Measurements from ENCODE around the gene CHI3L1.
A peak's percentile ranks its signal among the peaks of the same experiment; 100 is the strongest.
"Not testable (repeated sequence)": the region's sequence is repeated elsewhere in the genome, so short reads cannot be mapped to it uniquely, and the experiment has no call there.

The CHI3L1 gene

DNA sequence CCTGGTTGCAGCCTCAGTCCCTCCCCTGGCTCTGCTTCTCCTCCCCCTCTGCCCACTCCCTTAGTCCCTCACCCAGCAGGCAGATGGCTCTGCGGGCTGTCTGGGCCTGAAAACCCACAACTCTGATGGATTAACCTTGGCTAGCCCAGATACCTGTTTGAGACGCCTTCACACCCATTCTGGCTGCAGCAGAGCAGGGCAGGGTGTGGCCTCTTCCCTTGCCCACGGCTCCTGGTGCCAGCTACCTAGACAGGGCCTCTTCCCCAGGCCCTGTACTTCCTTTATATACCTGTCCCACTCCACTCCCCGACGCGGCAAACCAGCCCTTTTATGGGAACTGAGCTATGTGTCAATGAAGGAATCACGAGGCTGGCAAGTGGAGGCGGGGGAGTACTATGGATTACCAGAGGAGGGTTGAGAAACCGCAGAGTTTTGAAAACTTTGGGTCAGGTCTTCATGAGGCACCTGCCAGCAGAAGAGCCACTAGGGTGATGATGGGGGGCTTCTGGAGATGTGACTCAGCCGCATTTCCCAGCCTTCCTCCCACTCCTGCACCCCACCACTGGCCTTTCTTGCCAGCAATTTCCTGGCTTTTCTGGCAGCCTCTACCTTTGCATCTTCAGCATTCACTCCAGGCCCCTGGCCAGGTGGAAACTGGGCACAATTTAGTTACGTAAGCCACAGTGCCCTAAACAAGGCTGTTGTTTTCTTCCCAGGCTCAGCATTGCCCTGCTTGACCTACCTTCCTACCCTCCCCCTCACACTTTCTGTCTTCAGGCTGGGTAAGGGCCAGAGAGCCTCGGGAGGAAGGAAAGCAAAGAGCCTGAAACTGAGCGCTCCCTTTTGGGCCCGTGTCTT is at the start of gene CHI3L1:
TSS of gene CHI3L1 (minus strand) at position 259 of the 858 bp plus-strand sequence. CDS start at position 178, 81 bp downstream.
- DNase-seq (ENCODE audit: low spot score): no peak

DNA sequence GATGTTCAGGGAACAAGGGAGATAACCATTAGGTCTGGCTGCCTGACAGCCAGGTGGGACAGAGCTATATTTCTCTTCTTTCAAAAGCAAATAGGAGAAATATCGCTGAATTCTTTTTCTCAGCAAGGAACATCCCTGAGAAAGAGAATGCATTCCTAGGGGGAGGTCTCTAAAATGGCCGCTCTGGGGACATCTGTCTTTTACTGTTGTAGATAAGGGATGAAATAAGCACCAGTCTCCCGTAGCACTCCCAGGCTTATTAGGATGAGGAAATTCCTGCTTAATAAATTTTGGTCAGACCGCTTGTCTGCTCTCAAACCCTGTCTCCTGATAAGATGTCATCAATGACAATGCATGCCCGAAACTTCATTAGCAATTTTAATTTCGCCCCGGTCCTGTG is 48.4 kb upstream of the CHI3L1 start:
- not testable (repeated sequence) for DNase-seq (ENCODE audit: low spot score)

DNA sequence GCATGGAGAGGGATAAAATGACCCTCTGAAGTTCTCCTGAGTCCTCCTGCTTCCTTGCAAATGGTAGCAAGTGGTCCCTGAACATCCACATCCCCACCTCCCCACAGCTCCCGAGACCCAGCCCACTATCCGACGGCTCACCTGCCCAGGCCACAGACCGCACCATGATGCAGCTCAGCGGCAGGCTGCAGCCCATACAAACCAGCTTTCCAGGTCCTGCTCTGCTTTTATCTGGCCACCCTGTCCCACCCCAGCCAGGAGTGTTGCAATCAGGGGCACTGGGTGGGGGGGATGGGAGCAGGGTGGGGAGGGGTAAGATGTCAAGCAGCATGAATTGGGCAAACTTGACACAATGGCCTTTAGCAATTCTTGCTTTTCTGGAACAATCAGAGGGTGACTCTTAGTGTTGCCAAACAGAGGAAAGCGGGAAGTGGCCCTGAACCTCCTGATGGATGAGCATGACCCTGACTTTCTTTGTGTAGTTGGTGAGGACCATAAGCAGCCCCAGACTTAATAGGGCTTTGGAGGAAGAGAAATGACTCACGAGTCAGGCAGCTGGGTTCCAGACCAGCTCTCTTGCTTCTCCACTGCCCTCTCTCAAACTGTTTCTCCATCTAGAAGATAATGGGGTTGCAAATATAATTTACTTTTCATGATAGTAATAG is 43.1 kb upstream of the CHI3L1 start, which contains the start of gene CHIT1:
TSS of gene CHIT1 (minus strand) at position 203 of the 665 bp plus-strand sequence. CDS start at position 166, 37 bp downstream.
- DNase-seq (ENCODE audit: low spot score): no peak

DNA sequence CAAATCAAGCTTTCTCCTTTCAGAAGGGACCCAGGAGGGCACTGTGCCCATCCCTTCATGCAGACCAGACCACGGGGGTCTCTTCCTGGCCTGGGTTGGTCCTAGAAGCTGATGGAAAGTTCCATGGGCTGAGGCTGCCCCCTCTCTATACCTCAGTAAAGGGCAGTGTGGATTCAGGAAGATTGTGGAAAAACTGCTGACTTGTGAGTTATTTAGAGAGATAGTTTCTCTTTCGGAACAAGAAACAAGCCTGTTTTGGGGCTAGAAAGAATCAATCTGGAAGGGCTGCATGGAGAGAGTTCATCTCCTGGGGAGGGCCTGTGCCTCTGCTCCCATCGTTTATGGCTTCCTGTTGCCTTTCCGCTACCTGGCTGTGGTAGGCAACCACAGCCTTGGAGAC is 42.2 kb upstream of the CHI3L1 start:
- DNase-seq (ENCODE audit: low spot score): no peak

DNA sequence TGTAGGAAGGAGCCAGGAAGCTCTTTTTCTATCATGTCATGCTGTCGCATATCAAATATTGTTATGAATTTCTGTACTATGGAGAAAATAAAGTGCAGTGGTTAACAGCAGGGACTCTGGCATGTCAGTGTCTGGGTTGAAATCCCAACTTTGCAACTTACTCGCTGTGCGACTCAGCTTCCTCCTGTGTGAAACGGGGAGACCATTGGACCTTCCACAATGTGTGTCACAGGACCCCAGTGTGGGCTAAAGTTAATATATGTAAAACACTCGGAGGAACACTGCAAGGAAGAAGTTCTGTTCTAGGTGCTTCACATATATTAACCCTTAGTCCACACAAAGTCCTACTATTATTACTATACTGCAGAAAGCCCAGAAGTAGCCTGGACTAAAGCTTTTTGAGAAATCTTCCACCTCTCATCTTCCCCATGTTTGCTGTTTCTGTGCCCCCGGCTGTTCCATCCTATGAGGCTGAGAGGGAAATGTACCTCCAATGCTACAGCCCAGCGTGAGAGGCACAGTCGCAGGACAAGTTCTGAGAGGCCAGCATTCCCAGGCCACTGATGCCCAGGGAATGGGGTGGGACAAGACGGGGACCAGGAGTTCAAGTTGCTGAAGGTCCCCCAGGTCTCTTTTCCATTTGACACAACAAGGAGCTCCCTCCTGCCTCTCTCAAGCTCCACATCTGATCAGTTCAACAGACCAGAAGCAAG is 41.0 kb upstream of the CHI3L1 start:
- DNase-seq (ENCODE audit: low spot score): no peak

DNA sequence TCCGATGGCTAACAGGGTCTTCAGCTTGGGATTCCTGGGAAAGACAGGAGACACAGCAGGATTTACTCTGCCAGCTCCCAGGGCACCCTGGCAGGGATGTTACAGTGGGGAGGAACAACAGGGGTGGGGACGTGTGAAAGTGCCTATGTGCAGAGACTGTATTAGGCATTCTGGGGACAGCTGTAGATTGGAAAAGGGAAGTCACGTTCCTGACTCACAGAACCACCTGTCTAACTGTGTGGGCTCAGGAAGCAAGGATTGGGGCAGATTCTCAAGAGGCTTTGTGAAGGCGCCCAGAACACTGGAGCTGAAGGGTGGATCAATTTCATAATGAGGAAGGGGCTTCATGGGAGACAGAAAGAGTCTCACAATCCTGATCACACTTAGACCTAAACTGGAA is 38.6 kb upstream of the CHI3L1 start:
- DNase-seq (ENCODE audit: low spot score): no peak

DNA sequence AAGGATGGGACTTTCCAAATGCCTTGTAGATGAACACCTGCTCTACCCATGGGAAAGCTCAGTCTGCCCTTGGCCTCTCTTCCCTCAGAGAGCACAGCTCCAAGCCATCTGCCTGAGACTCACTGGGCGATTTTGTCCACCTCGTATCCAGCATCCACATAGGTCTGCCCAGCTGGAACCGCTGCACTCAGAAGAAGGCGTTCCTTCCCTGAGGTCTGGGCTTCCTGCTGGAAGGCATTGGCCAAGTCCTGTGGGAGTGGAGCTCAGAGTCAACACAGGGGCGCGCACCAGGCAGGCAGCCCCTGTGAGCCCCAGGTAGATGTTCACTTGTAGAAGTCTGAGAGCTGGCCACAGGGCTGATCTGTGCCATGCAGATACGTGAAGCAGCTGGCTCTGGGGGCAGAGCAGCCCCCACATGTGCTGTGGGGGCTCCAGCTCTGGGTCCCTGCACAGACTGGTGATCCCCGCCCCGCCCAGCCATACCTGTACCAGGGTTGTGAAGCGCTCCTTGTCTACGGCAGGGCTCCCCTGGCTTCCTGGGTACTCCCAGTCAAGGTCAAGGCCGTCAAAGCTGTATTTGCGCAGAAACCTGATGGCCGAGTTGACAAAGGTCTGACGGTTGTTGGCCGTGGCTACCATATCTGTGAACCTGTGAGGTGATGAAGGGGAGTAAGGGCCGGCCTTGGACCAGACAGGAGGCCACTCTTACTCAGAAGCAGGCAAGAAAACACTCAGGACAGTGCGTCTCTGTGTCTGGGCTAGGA is 36.7 kb upstream of the CHI3L1 start:
- DNase-seq (ENCODE audit: low spot score): no peak

DNA sequence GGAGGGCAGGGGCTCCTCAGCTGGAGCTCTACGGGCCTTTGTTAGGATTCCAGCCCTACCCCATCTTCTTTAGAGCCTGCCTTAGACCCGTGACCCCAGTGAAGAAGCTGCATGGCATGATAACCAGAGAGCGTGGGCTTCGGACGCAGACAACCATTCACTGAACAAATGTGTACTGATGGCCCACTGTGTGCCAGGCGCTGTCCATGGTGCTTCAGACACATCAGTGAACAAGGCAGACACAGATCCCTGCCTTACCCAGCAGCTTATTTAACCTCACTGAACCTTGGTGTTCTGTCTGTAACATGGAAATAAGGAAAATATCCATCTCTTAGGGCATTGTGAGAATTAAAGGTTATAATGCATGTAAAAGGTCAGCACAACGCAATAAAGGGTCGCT is 33.4 kb upstream of the CHI3L1 start:
- DNase-seq (ENCODE audit: low spot score): no peak

DNA sequence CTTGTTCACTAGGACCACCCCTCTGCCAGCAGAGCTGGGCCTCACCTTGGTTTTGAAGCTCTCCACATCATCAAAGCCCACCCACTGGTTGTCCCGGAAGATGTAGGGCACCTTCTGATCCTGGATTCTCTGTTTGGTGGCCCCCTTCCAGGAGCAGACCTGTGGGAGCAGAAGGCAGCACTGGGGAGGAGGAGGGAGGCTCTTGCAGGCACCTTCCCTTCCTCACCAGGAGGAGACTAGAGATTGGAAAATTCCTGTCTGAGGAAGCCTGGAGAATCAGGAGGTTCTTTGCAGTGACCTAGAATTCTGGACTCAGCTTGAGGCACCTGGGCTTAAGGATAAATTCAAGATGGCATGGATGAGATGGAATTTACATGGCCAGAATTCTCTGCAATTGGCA is 32.7 kb upstream of the CHI3L1 start:
- no peak for DNase-seq (ENCODE audit: low spot score)

DNA sequence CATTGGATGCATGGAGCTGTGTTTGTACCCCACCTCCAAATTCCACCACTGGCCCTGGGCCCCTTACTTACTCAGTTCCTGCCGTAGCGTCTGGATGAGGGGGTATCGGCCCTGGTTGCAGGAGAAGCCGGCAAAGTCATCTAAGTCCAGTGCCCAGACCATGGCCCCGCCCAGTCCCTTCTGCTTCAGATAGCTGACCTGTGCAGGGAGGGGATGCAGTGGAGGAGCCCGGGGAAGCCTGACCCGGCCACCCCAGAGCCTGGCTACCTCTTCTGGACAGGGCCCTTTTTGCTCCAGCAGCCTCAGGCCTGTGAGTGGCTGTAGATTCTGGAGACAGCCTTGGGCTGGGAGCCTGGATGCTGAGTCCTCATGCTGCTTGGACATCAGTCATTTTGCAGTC is 31.2 kb upstream of the CHI3L1 start:
- DNase-seq (ENCODE audit: low spot score): no peak

DNA sequence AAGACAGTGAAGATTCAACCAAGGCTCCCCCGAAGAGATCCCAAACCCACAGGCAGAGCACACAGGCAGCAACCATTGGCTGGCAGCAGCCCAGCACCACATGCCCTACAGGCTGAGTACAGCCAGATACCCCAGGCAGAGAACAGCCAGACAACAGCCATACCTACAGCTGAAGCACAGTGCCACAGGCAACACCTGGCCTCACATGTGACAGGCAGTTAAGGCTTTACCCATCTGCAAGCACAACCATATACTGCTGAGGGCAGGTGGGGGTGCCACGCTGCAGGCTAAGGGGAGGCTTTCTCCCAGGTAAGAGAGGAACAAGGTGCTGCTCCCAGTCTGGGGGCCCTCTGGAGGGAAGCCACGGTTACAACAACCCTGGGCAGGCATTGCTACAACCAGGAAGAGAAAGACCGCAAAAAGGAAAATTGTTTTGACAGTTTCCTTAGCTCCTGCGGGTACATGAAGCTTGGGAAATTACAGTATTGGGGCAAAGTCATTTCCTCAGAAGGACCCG is 30.7 kb upstream of the CHI3L1 start:
- DNase-seq (ENCODE audit: low spot score): no peak

DNA sequence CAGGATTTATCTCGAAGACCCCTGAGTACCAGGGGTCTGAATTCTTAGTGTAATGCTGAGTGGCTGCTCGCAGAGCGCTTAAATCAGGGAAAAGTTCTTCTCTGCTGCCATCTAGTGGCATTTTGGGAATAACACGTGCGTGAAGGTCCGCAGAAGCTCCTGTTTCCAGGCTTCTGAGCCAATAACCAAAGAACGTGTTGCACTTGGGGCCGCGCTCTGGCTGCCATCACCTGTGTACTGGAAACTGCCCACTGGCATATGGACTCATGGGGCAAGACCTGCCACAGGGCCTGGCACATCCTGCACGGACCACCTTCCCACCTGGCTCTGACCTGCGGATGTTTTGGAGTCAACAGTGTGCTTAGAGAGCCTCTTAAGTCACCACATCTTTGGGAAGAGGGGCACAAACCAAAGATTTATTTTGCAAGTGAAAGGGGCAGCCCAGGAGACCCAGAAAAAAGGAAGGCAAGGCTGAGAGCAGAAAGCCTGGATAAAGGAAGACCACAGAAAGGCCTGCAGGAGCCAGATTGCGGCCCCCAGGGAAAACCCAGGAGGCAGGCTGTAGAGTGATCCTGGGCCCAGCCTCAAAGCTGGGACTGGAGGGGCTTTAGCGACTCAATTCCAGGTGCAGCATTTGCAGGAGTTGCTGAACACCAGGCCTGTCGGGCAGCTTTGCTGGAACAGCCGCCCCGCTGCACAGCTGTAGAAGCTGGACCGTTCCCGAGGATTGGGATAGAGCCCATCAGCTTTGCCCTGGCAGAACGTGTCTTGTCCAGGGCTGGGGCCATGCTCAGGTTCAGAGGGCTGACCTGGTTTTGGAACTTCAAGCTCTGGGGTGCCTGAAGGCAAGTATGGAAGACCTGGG is 30.0 kb upstream of the CHI3L1 start:
- peak; percentile 61 for DNase-seq (ENCODE audit: low spot score)

DNA sequence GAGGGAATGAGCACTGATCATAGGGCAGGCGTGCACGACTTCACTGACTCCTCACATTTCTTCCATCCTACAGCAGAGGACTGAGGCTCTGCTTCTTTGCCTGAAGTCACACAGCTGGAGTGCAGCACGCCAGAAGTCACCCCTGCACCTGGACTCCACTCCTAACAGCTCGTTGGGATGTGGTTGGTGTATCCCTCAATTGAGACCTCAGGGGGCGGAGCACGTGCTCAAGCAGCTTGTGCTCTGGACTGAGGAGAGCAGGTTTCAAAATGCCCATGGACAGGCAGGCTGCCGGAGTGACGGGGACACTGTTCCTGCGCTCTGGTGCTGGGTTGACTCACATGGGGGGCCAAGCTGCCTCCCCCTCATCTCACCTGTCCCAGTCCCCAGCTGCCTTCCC is 29.1 kb upstream of the CHI3L1 start:
- no peak for DNase-seq (ENCODE audit: low spot score)

DNA sequence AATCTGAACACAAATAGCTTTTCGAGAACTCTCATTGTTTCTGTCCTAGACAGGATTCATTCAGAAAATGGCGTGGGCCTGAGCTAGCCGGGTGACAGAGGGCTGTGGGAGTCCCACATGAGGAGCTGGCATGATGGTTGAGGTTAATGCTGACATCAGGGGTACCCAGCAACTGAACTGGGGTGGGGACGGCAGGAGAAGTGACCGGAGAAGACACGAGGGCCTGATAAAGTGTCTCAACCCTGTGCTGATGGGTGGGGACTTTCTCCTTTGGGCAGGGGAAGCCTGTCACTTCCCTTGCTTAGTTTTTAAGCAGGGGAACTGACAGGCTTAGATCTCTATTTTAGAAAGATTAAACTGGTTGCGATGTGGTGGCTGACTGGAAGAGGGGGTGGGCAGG is 28.4 kb upstream of the CHI3L1 start:
- DNase-seq (ENCODE audit: low spot score): no peak

DNA sequence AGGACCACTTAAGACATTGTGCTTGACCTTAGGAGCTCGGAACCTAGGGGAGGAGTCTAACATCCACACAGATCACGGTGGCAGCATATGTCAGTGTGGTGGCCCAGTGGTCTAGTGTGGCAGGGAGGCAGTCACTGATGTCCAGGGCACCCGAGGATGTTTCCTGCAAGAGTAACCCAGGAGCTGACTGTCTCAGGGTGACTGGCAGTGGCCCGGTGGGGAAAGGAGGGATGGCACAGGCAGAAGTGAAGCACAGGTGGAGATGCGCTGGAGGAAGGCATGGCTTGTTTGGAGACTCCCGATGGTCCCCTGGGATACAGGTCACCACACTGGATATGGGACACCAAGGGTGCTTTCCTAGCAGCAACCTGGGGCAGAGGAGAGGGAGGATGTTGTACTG is 26.6 kb upstream of the CHI3L1 start:
- no peak for DNase-seq (ENCODE audit: low spot score)

DNA sequence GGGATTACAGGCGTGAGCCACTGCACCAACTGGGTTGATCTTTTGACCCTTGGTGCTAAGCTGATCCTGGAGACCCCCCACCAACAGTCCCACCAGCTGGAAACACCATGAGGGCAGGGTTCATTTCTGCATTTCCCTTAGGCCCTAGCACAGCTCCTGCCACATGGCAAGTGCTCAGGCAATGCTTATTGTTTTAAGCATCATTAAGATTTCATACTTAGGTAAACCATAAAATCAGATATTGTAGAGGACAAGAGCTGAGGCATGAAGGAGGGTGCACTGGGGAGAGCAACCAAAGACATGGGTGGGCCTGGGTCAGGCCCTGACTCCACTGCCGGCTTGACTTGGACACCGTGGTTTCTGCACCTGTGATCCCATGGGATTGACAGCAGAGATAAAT is 25.3 kb upstream of the CHI3L1 start:
- no peak for DNase-seq (ENCODE audit: low spot score)

DNA sequence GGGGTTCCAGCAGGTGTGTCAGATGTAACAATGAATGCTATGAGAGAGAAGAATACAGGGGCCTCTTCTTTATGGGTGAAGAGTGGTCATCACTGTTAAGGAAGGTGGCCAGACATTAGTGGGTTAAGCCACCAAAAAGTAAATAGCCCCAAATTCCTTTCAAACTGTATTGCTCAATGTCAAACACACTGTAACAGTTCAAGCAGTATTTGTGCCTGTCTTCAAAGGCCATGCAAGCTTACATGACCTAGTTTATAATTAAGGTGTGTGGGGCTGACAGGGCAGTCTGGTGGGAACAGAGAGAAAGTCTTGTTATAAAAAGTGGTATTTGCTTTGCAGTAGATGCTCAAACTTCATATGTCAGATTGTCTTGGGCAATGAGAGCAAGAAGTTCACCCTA is 24.5 kb upstream of the CHI3L1 start:
- DNase-seq (ENCODE audit: low spot score): no peak

DNA sequence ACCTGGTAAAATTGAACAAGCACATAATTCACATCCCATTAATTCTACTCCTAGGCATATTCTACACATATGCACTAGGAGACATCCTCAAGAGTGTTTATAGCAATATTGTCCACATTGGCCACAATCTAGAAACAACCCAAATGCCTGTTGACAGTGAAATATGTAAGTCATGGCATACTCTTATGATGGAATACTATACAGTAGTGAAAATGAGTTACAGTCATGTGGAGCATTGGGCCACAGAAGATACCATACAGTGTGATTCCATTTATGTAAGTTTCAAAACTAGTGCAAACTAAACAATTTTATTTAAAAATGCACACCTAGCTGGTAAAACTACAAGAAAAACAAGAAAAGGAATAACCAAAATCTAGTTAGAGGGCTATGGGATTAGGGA is 23.8 kb upstream of the CHI3L1 start:
- DNase-seq (ENCODE audit: low spot score): no peak

DNA sequence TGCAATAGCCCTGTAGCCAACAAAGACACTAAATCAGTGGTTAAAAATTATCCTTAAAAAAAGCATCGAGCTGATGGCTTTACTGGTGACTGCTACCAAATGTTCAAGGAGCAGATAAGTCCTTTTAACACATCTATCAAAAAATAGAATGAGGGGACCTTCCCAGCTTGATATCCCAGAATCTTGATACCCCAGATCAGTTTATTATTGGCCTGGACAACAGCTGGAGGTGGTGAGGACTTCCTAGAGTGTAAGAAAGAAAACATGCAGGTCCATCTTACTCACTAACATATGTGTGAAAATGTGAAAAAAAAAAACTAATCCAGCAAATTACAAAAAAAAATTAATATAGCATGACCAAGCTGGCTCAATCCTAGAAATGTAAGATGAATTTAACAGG is 21.7 kb upstream of the CHI3L1 start:
- DNase-seq (ENCODE audit: low spot score): no peak

DNA sequence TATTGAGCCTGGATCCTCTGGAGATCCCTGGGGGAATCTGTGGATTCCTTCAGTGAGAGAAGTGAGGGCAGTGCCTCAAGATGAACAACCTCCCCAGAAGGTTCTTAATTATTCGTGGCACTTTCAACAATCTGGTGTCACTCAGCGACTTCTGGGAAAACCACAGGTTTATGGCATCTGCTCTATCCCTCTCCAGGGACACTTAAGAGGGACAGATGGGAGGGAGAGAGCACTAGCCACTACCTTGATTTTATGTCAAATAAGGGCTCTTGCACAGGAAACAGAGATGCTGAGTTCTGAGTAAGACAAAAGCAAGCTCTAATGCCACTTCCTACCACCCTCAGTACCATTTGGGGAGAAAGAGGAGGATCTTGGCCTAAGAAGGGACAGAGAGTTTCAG is 21.2 kb upstream of the CHI3L1 start:
- DNase-seq (ENCODE audit: low spot score): no peak

DNA sequence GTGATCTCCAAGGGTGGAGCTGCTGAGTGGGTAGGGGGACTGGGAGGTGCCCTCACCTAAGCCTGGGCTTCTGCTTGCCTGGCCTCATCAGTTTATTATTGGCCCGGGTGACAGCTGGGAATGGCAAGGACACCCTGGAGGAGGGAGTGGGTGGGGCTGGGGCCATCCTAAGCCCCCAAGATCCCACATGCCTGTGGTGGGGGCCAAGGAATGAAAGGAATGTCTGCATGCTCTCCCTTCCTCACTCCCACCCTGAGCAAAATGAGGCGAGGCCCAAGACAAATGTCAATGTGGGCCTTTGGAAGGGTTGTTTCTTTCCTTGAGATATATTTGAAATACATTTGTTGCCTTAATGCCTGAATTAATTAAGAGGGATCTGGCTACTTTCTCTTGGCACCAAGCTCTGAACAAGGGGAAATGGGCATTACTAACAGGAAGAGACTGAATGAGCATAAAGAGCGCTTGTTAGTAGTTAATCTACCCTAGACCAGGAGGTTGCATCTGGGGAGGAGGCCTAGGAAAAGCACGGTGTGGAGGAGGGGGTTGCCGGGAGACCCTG is 19.7 kb upstream of the CHI3L1 start:
- no peak for DNase-seq (ENCODE audit: low spot score)
